ENCODE data around the gene PTPRC.

The PTPRC gene

GRCh38 chr1:198637916-198638437 lies 863 bp upstream of the PTPRC start:
- no peak for TF ChIP-seq CTCF (IDR thresholded peaks at IDR 0.05; ENCODE audit: unreplicated experiment in 3 of 3)
- Mint-ChIP-seq H3K4me3 (no peak overlapping the region), H3K4me1 (no peaks in the 10 kb centered on the region), H3K27me3 (ENCODE audit: low read depth) (no peaks in the 10 kb centered on the region), H3K9me3 (no peaks in the 10 kb centered on the region), H3K36me3 (ENCODE audit: low read depth) (no peaks in the 10 kb centered on the region), H3K27ac (no peak overlapping the region)

- Mint-ChIP-seq H3K36me3 (ENCODE audit: low read depth) (no peaks in the 10 kb centered on the region), H3K27me3 (ENCODE audit: low read depth) (no peaks in the 10 kb centered on the region), H3K27ac (no peak overlapping the region), H3K4me1 (no peaks in the 10 kb centered on the region), H3K4me3 (no peak overlapping the region), H3K9me3 (no peaks in the 10 kb centered on the region)
- TF ChIP-seq CTCF (IDR thresholded peaks at IDR 0.05; ENCODE audit: unreplicated experiment in 3 of 3): no peak
These were observed 399 bp upstream of the PTPRC start for GRCh38 chr1:198638441-198638840.

- no peaks in the 10 kb centered on the region for H3K9me3 Mint-ChIP-seq
- TF ChIP-seq CTCF (IDR thresholded peaks at IDR 0.05; ENCODE audit: unreplicated experiment in 3 of 3): no peak
- H3K27me3 Mint-ChIP-seq (ENCODE audit: low read depth): no peaks in the 10 kb centered on the region
- no peaks in the 10 kb centered on the region for H3K36me3 Mint-ChIP-seq (ENCODE audit: low read depth)
- no peak overlapping the region for H3K27ac Mint-ChIP-seq
- H3K4me3 Mint-ChIP-seq: no peak overlapping the region
- no peaks in the 10 kb centered on the region for H3K4me1 Mint-ChIP-seq
These were observed 867 bp downstream of the PTPRC start for GRCh38 chr1:198639671-198640143.

GRCh38 chr1:198640174-198640573 lies 1.3 kb downstream of the PTPRC start:
- no peaks in the 10 kb centered on the region for H3K4me1 Mint-ChIP-seq
- no peak overlapping the region for H3K27ac Mint-ChIP-seq
- no peaks in the 10 kb centered on the region for H3K27me3 Mint-ChIP-seq (ENCODE audit: low read depth)
- no peaks in the 10 kb centered on the region for H3K9me3 Mint-ChIP-seq
- H3K4me3 Mint-ChIP-seq: no peak overlapping the region
- no peak for TF ChIP-seq CTCF (IDR thresholded peaks at IDR 0.05; ENCODE audit: unreplicated experiment in 3 of 3)
- no peaks in the 10 kb centered on the region for H3K36me3 Mint-ChIP-seq (ENCODE audit: low read depth)

GRCh38 chr1:198641501-198641900 lies 2.7 kb downstream of the PTPRC start:
- Mint-ChIP-seq H3K27ac (no peak overlapping the region), H3K9me3 (no peaks in the 10 kb centered on the region), H3K36me3 (ENCODE audit: low read depth) (no peaks in the 10 kb centered on the region), H3K4me3 (no peak overlapping the region), H3K27me3 (ENCODE audit: low read depth) (no peaks in the 10 kb centered on the region), H3K4me1 (no peaks in the 10 kb centered on the region)
- no peak for TF ChIP-seq CTCF (IDR thresholded peaks at IDR 0.05; ENCODE audit: unreplicated experiment in 3 of 3)

GRCh38 chr1:198641966-198642668 lies 3.3 kb downstream of the PTPRC start:
- no peak for TF ChIP-seq CTCF (IDR thresholded peaks at IDR 0.05; ENCODE audit: unreplicated experiment in 3 of 3)
- Mint-ChIP-seq H3K4me3 (no peak overlapping the region), H3K9me3 (no peaks in the 10 kb centered on the region), H3K27me3 (ENCODE audit: low read depth) (no peaks in the 10 kb centered on the region), H3K27ac (no peak overlapping the region), H3K36me3 (ENCODE audit: low read depth) (no peaks in the 10 kb centered on the region), H3K4me1 (no peaks in the 10 kb centered on the region)
